Islet precursor cell (in vitro differentiated cells): Measurements from ENCODE around the gene ZNF285.
"Not testable (repeated sequence)": the region's sequence is repeated elsewhere in the genome, so short reads cannot be mapped to it uniquely, and the experiment has no call there.

Experiments used
- DNase-seq: peaks from one replicate; pipeline ENCODE4 v3.0.0-alpha.2; 2018

The ZNF285 gene

GRCh38 chr19:44401139-44402115, at the start of gene ZNF285:
TSS of gene ZNF285 (minus strand) at chr19:44401608. CDS start at chr19:44397213, 4,395 bp downstream.
- peak; percentile 97 for DNase-seq

- peak; percentile 96 for DNase-seq
Measured at GRCh38 chr19:44447916-44448674, 46.7 kb upstream of the ZNF285 start, which contains the start of gene ZNF229. TSS of gene ZNF229 (minus strand) at chr19:44448472. CDS start at chr19:44442847, 5,625 bp downstream.

GRCh38 chr19:44438441-44438840, 37.0 kb upstream of the ZNF285 start:
- no peak for DNase-seq

- DNase-seq: no peak
Measured at GRCh38 chr19:44435441-44435840, 34.0 kb upstream of the ZNF285 start.

- DNase-seq: no peak
Measured at GRCh38 chr19:44430956-44431355, 29.5 kb upstream of the ZNF285 start.

GRCh38 chr19:44415553-44415952, 14.1 kb upstream of the ZNF285 start:
- not testable (repeated sequence) for DNase-seq

DNA sequence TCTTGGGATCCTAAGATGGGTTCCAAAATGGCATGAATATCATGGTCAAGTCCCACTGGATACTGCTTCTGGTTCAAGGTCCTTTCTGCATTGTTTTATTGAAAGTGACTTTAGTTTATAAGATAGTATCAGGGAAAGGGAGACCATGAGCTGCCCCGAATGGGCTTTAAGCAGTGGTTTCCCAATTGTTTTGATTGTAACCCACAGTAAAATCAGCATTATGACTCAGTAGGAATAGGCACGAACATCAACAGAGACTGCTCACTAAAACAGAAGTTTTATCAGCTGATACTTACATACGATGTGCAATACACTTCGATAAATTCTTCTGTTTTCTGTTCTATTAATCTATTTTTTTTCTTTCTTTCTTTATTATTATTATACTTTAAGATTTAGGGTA, 12.1 kb downstream of the ZNF285 start:
- not testable (repeated sequence) for DNase-seq

DNA sequence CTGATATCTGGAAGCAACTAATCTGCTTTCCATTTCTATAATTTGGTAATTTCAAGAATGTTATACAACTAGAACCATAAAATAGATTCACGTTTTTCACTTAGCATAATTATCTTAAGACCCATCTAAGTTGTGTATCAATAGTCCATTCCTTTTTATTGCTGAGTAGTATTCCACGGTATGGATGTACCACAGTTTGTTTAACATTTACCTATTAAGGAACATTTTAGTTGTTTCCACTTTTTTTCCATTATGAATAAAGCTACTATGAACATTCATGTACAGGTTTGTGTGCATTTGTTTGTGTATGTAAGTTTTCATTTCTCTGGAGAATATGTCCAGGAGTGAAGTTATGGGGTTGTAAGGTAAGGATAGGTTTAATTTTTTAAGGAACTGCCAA, 26.6 kb downstream of the ZNF285 start:
- no peak for DNase-seq

DNA sequence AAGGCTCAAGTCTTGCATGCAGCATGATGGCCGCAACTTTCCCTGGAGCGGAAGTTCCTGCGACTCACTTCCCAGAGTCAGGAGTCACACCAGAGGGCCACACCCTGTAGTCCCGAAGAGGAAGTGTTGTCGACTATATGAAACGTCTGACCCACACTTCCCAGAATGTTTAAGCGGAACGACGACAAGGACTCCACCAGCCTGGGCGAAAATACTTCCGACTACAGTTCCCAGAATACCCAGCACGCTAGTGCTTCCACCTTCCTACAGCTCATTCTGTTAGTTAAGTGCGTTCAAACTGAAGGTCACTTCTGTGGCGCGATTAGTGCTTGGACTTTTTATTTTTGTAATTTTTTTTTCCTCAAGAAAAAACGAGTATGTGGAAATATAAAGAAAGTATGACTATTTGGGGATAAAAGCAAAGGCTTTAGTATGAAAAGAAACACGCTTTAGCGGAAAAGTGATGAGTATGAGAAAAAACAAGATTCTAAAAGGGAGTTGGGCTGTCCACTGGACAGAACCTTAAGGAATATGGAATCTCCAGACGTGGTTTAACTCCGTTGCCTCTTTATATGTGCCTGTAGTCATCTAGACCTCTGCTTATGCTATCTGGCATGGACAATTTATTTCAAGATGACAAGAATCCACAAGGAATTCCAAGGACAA, 29.5 kb downstream of the ZNF285 start:
- no peak for DNase-seq

DNA sequence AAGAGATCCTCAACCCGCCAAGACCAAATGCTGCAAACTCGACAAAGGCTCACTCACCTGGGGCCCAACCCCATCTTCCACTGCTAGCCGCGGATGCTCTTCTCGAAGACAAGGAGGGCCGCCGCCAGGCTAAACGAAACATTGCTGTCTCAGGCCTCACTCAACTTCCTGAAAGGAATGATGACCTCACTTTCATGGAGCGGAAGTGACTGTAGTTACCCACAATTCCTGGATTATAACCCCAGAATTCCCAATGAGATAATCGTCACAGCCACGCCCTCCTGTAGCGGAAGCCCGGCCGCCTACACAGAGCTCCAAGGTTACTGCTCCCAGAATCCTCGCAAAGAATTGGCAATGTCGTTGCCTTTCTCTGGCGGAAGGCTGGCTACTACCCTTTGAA, 34.4 kb downstream of the ZNF285 start:
- DNase-seq: no peak

- peak; percentile 96 for DNase-seq
Measured at GRCh38 chr19:44356383-44357111, 44.9 kb downstream of the ZNF285 start, which contains the start of gene ZNF112. TSS of gene ZNF112 (minus strand) at chr19:44356680. CDS start at chr19:44340539, 16,141 bp downstream.

- no peak for DNase-seq
Measured at GRCh38 chr19:44346556-44346955, 54.9 kb downstream of the ZNF285 start.

- DNase-seq: no peak
Measured at GRCh38 chr19:44345959-44346358, 55.4 kb downstream of the ZNF285 start.

DNA sequence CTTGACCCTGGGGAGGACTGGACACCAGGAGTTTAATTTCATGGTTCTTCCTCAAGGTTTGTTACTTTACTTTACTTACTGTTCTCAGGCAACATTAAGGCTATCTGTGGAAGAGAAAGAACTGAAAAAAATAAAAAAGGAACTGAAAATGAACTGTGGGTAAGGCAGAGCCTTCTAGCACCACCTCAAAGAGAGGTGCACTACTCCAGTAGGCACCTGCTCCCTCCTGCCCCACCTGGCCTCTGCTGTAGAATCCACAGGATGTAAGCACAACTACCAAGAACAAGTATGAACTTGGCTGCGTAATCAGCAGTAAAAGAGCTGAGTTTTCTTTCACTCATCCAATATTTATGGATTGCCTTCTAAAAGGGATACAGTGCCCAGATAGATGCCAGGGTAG, 57.2 kb downstream of the ZNF285 start:
- no peak for DNase-seq

DNA sequence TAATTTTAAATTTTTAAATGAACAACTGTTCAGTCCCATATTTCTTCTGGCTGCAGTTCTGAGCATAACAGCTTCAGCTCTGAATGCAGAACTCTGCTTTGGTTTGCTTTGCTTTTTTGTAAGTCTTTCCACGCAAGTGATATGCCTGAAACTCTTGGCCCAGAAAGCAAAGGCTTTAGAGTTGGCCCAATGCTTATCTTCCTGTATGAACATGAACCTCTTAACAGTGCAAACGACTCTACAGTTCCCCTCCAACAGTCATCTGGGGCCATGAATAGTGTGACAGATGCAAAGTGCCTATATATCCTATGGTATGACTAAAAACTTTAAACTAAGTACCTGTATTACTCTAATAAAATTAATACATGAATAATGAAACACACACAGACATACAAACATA, 59.6 kb downstream of the ZNF285 start:
- DNase-seq: no peak

GRCh38 chr19:44334639-44335038, 66.8 kb downstream of the ZNF285 start:
- not testable (repeated sequence) for DNase-seq
